Natural killer cell treated with Interleukin-12 subunit alpha and Interleukin-12 subunit beta and Interleukin-15 and Interleukin-18, amount 100 ng/mL, for 72 hours (primary cell): ENCODE data around the gene AUH. TPM values are rescaled to one million over a fixed set of nuclear protein-coding genes. Genes with fewer than 3 reads are reported as not detected.
A peak's percentile ranks its signal among the peaks of the same experiment; 100 is the strongest.
"Not testable (repeated sequence)": the region's sequence is repeated elsewhere in the genome, so short reads cannot be mapped to it uniquely, and the experiment has no call there.

ENCODE experiments used
- ATAC-seq, 2 donors: fragments of 150-1000 bp; cut with Tn5 transposase in 1 of 2; sonication (Bioruptor Pico), chemical (Tn5 transposase) in 1 of 2; 2 replicates each; pipeline ENCODE4 v1.10.0; 2021
- DNase-seq: peaks from one replicate; pipeline ENCODE4 v3.0.0; 2022; ENCODE audit warnings: low spot score
- H3K27ac Mint-ChIP-seq, 2 donors: 1 replicate in 1 of 2; 2 replicates in 1 of 2; pipeline ENCODE4 v1.8.0; 2022; ENCODE audit warnings: mixed read lengths in 2 of 2, mild to moderate bottlenecking in 1 of 2, moderate library complexity in 1 of 2
- H3K27me3 Mint-ChIP-seq, 2 donors: 1 replicate in 1 of 2; 2 replicates in 1 of 2; pipeline ENCODE4 v1.8.0; 2022; ENCODE audit warnings: mixed read lengths in 2 of 2
- H3K36me3 Mint-ChIP-seq: one replicate; pipeline ENCODE4 v1.8.0; 2022; ENCODE audit warnings: mixed read lengths
- H3K4me1 Mint-ChIP-seq, 2 donors: 1 replicate in 1 of 2; 2 replicates in 1 of 2; pipeline ENCODE4 v1.8.0; 2022; ENCODE audit warnings: low read depth in 2 of 2, mixed read lengths in 2 of 2, mild to moderate bottlenecking in 1 of 2
- H3K4me3 Mint-ChIP-seq: one replicate; pipeline ENCODE4 v1.8.0; 2022; ENCODE audit warnings: mixed read lengths
- H3K9me3 Mint-ChIP-seq: 2 replicates; pipeline ENCODE4 v1.8.0; 2022; ENCODE audit warnings: mixed read lengths
- total RNA-seq, 2 donors: library from RNA; stranded (reverse); gene quantifications; one replicate each; pipeline ENCODE4 v1.2.3, GENCODE V29; 2022

The AUH gene
- total RNA-seq, 2 donors from 2014 or later = 19.4 to 25.2 TPM

DNA sequence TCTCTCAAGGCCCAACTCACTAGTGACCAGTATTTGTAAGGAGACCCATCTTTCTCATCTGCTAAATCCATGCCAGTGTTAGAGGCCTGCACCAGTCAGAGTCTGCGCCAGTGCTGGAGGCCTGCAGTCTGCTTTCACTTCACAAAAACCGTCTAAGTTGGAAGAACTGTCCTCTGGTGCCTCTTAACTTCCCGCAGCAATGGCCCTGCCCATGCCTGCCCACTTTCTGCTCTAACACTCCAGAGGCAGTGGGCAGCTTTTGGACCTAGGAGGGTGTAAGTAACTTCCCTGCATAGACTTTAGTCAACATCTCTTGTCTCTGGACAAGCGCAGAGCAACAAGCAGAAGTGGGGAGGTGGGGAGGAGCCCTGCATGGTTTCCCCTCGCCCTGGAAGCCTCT is 152.9 kb downstream of the AUH start:
- no peak for ATAC-seq
- H3K9me3 Mint-ChIP-seq = no peaks in the 10 kb centered on the region
- peak overlapping the region; percentile 82 to 93 for H3K27ac Mint-ChIP-seq
- DNase-seq = no peak
- peaks cover 62 to 67% of the 10 kb centered on the region in 2 donors for H3K4me1 Mint-ChIP-seq
- no peaks in the 10 kb centered on the region for H3K27me3 Mint-ChIP-seq
- peaks cover 13% of the 10 kb centered on the region for H3K36me3 Mint-ChIP-seq
- H3K4me3 Mint-ChIP-seq = peak overlapping the region; percentile 76

DNA sequence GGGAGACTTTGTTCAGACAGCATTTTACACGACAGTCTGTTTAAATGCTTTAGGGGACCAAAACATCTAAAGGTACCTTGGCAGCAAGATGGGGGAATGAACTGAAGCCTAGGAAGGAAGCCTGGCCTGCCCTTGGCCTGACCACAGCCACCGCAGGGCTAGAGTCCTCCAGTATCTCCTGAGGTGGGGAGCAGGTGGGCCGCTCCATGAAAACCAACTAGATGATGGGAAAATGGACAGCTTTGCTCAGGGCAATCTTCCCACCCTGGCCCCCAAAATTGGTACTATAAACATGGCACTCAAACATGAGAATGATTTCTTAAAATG is 153.3 kb downstream of the AUH start:
- Mint-ChIP-seq H3K9me3 (no peaks in the 10 kb centered on the region), H3K27me3 (no peaks in the 10 kb centered on the region), H3K4me1 (peaks cover 62 to 67% of the 10 kb centered on the region in 2 donors), H3K4me3 (peak overlapping the region; percentile 76), H3K36me3 (peaks cover 14% of the 10 kb centered on the region), H3K27ac (peak overlapping the region; percentile 82 to 93)
- ATAC-seq (peak in 1 of 2 donors; percentile 3), DNase-seq (no peak)

GRCh38 chr9:91207729-91208418 is 153.8 kb downstream of the AUH start:
- no peaks in the 10 kb centered on the region for H3K27me3 Mint-ChIP-seq
- DNase-seq = no peak

GRCh38 chr9:91207397-91207728 is 154.4 kb downstream of the AUH start:
- Mint-ChIP-seq H3K27me3 (no peaks in the 10 kb centered on the region), H3K4me1 (peaks cover 59 to 63% of the 10 kb centered on the region in 2 donors), H3K27ac (peak overlapping the region; percentile 82 to 93), H3K9me3 (peaks cover 4% of the 10 kb centered on the region), H3K36me3 (peaks cover 21% of the 10 kb centered on the region), H3K4me3 (peak overlapping the region; percentile 76)
- DNase-seq (no peak), ATAC-seq (no peak)

More at GRCh38 chr9:91207729-91208418, 153.8 kb downstream of the AUH start:
- peak; percentile 79 to 89 for ATAC-seq
- H3K27ac Mint-ChIP-seq = peak overlapping the region; percentile 82 to 93
- H3K4me1 Mint-ChIP-seq = peaks cover 62 to 67% of the 10 kb centered on the region in 2 donors
- H3K9me3 Mint-ChIP-seq = peaks cover 3% of the 10 kb centered on the region
- H3K4me3 Mint-ChIP-seq = peak overlapping the region; percentile 76
- H3K36me3 Mint-ChIP-seq = peaks cover 18% of the 10 kb centered on the region

GRCh38 chr9:91206806-91207205 is 154.9 kb downstream of the AUH start:
- no peak for ATAC-seq
- no peak for DNase-seq
- Mint-ChIP-seq H3K9me3 (peaks cover 8% of the 10 kb centered on the region), H3K36me3 (peaks cover 27% of the 10 kb centered on the region), H3K27ac (peak overlapping the region; percentile 82 to 93), H3K4me3 (no peak overlapping the region), H3K4me1 (peaks cover 58 to 61% of the 10 kb centered on the region in 2 donors), H3K27me3 (no peaks in the 10 kb centered on the region)

- H3K4me1 Mint-ChIP-seq = peaks cover 47 to 66% of the 10 kb centered on the region in 2 donors
- peaks cover 10% of the 10 kb centered on the region for H3K9me3 Mint-ChIP-seq
- ATAC-seq (no peak), DNase-seq (no peak)
- peaks cover 48% of the 10 kb centered on the region for H3K36me3 Mint-ChIP-seq
- H3K4me3 Mint-ChIP-seq = no peak overlapping the region
- H3K27me3 Mint-ChIP-seq = no peaks in the 10 kb centered on the region
- peak overlapping the region in 1 of 2 donors; percentile 33 for H3K27ac Mint-ChIP-seq
Observed at GRCh38 chr9:91202736-91203283, 158.9 kb downstream of the AUH start.

DNA sequence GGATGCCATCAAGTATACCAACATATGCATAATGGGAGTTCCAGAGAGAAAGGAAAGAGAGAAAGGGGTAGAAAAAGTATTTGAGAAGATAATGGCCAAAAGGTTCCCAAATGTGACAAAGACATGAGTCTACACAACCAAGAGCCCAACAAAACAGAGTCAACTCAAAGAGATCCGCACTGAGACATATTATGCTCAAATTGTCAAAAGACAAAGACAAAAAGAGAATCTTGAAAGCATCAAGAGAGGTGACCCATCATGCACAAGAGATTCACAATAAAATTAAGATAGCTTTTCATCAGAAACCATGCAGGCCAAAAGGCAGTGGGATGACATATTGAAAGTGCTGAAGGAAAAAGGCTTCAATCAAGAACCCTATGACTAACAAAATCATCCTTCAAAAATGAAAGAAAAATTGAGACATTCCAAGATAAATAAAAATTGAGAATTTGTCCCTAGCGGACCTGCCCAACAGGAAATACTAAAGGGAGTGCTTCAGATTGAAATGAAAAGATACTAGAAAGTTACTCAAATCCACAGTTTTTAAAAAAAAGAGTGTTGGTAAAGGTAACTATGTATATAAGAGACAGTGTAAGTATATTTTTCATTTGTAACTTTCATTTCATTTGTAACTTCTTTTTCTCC is 160.9 kb downstream of the AUH start:
- H3K27ac Mint-ChIP-seq = no peak overlapping the region
- no peak for ATAC-seq
- H3K4me1 Mint-ChIP-seq = peaks cover 47 to 51% of the 10 kb centered on the region in 2 donors
- peaks cover 10% of the 10 kb centered on the region for H3K9me3 Mint-ChIP-seq
- no peak for DNase-seq
- no peak overlapping the region for H3K4me3 Mint-ChIP-seq
- no peaks in the 10 kb centered on the region for H3K27me3 Mint-ChIP-seq
- H3K36me3 Mint-ChIP-seq = peaks cover 48% of the 10 kb centered on the region

- DNase-seq = no peak
- no peak for ATAC-seq
- Mint-ChIP-seq H3K9me3 (peaks cover 10% of the 10 kb centered on the region), H3K4me1 (peaks cover 52 to 57% of the 10 kb centered on the region in 2 donors), H3K27ac (peak overlapping the region; percentile 43 to 96), H3K27me3 (no peaks in the 10 kb centered on the region), H3K4me3 (peak overlapping the region; percentile 2), H3K36me3 (peaks cover 48% of the 10 kb centered on the region)
Observed at GRCh38 chr9:91199739-91200497, 161.8 kb downstream of the AUH start.

- not testable (repeated sequence) for DNase-seq, H3K27me3 Mint-ChIP-seq, ATAC-seq, H3K4me3 Mint-ChIP-seq
- peaks cover 52 to 60% of the 10 kb centered on the region in 2 donors for H3K4me1 Mint-ChIP-seq
- peaks cover 40% of the 10 kb centered on the region for H3K36me3 Mint-ChIP-seq
- peaks cover 10% of the 10 kb centered on the region for H3K9me3 Mint-ChIP-seq
- peak overlapping the region in 1 of 2 donors; percentile 96 for H3K27ac Mint-ChIP-seq
Observed at GRCh38 chr9:91198881-91199280, 162.8 kb downstream of the AUH start.

DNA sequence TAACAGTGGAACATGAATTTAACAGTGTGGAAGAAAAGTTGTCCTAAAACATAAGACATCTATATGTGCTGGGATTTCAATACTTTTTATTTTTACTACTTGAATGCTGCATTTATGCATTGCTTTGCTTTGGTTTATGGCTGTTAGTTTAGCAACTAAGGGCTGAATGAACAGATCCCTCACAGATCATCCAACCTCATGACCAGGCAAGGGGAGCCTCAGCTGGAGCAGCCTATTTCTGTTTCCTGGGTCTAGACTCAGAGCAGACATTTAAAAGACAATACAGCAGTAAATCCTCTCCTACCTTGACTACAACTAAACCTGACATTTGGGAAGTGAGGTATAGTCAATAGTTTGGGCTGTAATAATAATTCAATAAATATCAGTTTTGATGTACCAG is 163.3 kb downstream of the AUH start:
- no peak for DNase-seq
- Mint-ChIP-seq H3K9me3 (peaks cover 10% of the 10 kb centered on the region), H3K4me1 (peaks cover 56 to 64% of the 10 kb centered on the region in 2 donors), H3K36me3 (peaks cover 39% of the 10 kb centered on the region), H3K4me3 (peak overlapping the region; percentile 46), H3K27me3 (no peaks in the 10 kb centered on the region), H3K27ac (peak overlapping the region; percentile 51 to 96)
- ATAC-seq = no peak

- H3K27me3 Mint-ChIP-seq = no peaks in the 10 kb centered on the region
- peak overlapping the region; percentile 46 for H3K4me3 Mint-ChIP-seq
- H3K36me3 Mint-ChIP-seq = peaks cover 32% of the 10 kb centered on the region
- DNase-seq = no peak
- H3K27ac Mint-ChIP-seq = peak overlapping the region; percentile 51 to 96
- ATAC-seq = no peak
- H3K9me3 Mint-ChIP-seq = peaks cover 7% of the 10 kb centered on the region
- H3K4me1 Mint-ChIP-seq = peaks cover 63 to 72% of the 10 kb centered on the region in 2 donors
Observed at GRCh38 chr9:91197232-91198181, 164.2 kb downstream of the AUH start.

GRCh38 chr9:91196103-91196950 is 165.4 kb downstream of the AUH start:
- Mint-ChIP-seq H3K27ac (peak overlapping the region; percentile 96 to 98), H3K4me3 (no peak overlapping the region), H3K9me3 (peaks cover 3% of the 10 kb centered on the region), H3K36me3 (peaks cover 21% of the 10 kb centered on the region), H3K27me3 (no peaks in the 10 kb centered on the region), H3K4me1 (peaks cover 69 to 77% of the 10 kb centered on the region in 2 donors)
- ATAC-seq (no peak), DNase-seq (no peak)
